ENCODE data around the gene FLT1.

The FLT1 gene

DNA sequence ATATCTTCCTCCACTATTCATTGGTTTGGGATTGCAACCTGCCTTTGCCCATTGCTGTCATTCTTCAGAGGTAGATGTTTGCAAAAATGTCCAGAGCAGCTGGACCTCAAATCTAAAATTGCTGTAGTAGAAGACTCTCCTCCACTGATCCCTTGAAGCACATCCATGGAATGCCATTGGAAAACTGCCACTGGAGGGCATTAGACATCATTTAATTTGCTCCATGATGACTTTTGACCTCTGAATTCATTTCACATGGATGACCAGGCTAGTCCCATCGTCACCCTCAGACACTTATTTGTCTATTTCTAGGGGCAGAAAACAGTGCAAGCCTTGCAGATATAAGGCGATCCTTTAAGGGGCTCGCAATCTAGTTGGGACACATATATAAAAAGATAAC, 33.9 kb upstream of the FLT1 start:
- no peak for DNase-seq (ENCODE audit: low read depth)

DNA sequence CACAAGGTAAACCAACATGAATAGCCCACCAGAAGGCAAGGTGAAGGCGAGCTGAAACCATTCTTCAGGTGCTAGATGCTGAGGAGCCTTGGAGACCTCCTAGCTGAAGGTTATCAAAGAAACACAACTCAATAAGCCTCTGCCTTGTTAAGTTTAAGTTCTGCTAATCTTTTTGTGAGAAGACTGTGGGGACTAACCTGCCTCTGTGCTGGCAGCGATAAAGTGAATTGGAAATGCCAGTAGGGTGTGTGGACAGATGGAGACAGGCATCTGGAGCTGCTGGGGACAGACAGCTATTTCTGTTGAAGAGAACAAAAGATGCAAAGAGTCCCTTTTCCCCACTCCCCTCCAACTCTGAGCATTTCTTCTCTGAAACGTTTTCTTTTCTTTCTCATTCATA, 33.5 kb upstream of the FLT1 start:
- DNase-seq (ENCODE audit: low read depth), result no peak

DNA sequence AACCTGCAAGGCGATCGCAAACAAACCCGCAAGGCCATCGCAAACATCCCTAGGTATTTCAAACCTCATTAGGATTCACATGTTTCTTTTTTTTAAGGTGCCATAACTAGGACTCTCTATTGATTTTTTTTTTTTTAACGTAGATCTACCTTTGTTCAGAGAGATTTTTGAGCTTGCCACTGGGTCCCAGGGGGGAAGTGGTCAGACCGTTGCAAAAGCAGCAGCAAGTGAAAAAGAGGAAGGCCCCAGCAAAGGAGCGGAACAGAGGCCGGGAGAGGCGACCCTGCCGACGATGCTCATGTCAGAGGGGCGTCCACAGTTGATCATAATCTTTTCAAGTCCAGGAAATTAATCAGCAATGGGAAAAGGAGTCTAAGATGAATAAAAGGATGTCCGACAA, 32.7 kb upstream of the FLT1 start:
- no peak for DNase-seq (ENCODE audit: low read depth)

DNA sequence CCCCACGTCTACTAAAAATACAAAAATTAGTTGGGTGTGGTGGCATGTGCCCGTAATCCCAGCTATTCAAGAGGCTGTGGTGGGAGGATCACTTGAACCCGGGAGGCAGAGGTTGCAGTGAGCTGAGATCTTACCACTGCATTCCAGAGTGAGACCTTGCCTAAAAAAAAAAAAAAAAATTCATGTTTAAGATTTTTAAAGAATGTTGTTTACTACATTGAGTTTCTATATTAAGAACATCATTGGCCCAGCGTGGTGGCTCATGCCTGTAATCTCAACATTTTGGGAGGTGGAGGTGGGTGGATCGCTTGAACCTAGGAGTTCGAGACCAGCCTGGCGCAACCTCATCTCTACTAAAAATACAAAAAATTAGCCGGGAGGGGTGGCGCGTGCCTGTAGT, 31.9 kb upstream of the FLT1 start:
- DNase-seq (ENCODE audit: low read depth), result no peak

DNA sequence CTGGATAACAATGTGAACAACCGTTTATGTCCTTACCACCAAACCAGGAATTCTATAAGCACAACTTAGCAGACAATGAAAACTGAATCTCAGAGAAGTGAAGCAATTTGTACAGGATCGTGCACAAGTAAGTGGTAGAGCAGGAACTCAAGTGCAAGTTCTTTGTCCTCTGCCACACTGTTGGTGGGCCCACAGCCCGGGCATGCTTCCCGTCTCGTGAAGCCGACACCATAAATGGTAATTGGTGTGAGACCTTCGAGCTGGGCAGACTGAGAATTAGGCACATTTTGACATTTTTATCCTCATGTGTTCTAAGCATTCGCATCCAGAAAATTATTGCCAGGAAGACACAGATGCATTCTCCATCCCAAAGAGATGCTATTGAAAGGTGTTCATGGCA, 27.9 kb upstream of the FLT1 start:
- DNase-seq (ENCODE audit: low read depth), result no peak

DNA sequence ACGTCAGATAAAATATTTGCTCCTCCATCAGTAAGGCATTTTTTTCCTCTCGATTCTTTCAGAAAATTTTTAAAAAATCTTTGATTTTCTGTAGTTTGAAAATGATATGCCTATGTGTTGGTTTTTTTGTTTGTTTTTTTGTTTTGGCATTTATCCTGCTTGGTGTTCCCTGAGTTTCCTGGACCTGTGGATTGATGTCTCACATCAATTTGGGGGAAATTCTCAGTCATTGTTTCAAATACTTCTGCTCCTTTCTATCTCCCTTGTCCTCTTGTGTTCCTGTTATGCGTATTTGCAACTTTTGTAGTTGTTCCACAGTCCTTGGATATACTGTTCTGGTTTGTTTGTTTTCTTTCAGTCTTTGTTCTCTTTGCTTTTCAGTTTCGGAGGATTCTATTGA, 18.8 kb upstream of the FLT1 start:
- no peak for DNase-seq (ENCODE audit: low read depth)

DNA sequence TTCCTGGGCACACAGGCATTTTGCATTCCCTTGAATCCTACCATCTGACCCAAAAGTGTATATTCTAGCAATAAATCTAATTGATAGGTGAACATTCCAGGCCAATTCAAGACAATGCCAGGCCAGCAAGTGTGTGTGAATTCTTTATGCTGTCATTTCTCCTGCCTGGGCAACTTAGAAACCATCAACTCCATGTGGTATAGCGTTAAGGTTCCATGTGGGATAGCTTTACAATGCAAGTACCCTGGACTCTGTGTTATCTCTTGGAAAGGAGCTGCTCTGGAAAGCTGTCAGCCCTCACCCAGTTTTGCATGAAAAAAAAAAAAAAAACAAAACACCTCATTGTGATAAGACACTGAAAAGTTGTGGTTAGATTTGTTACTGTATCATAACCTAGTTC, 15.6 kb upstream of the FLT1 start:
- DNase-seq (ENCODE audit: low read depth), result no peak

DNA sequence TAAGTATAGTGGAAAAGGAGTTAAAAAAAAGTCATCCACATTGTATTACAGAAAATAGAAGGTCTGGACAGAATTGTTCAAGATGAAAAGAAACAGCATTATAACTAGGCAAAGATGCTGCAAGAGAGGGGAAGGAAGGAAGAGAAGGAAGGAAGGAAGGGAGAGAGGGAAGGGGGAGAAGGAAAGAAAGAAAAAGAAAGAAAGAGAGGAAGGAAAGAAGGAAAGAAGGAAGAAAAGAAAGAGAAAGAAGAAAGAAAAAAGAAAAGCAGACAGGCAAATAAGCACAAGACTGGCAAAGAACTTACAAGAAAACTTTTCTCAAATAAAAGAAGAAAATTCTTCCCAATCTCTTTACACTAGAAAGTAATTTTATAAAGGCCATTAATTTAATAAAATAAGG, 15.1 kb upstream of the FLT1 start:
- no peak for DNase-seq (ENCODE audit: low read depth)

DNA sequence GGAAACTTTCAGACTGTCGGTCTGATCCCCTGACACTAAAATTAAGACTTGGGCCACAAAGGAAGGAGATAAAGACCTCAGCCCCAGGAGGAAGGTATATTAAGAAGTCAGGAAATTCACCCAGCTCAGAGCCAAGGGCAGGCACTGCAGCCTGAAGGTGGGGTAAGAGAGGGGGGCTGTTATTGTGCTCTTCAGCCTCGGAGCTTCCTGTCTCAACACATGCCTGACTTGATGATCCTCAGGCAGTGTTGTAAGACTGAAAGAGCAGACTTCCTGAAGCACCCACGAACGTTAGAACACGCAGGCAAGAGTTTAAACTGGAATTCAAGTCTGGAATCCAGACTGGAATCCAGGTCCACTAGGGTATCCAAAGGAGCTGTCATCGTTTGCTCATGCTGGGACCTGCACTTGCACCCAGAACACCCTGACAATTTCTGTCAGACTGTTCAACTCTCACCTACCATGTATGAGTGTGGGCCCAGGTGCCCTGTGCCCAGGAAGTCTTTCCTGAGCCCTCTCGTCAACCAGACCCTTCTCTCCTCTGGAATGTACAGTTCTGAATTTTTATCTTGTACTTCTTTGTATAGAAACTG, 10.7 kb upstream of the FLT1 start:
- DNase-seq (ENCODE audit: low read depth), result no peak

DNA sequence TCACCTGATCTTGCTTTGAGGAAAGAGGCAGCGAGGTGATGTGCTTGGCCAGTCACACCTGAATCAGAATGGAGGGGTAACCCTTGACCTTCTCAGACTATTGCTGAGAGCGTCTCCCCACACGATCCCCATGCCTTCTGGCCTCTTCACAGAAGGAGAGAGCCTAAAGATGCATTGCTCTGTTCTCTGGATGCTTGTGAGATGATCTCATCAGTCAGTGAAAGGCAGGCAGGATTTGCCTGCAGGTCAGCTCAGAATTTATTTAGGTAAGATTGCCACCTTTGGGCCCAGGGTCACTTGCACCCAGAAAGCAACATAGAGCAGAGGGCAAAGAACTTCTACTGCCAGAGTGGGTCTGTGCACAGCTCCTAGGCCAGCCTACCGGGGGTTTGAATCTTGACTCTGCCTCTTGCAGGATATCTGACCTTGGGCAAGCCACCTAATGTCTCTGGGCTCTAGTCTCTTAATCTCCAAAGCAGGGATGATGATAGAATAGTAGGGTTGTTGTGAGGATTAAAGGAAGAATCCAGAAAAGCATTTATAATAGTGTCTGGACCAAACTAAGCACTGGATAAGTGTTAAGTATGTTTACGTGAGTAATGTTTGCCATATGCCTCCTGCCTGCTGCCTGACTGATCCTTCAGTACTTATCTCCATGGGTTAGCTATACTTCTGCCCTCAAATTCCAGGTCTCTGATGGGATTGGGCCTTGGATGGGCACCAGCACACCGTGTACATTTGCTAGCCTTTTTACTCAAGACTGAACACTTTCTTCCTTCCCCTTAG, 8.4 kb upstream of the FLT1 start:
- no peak for DNase-seq (ENCODE audit: low read depth)

DNA sequence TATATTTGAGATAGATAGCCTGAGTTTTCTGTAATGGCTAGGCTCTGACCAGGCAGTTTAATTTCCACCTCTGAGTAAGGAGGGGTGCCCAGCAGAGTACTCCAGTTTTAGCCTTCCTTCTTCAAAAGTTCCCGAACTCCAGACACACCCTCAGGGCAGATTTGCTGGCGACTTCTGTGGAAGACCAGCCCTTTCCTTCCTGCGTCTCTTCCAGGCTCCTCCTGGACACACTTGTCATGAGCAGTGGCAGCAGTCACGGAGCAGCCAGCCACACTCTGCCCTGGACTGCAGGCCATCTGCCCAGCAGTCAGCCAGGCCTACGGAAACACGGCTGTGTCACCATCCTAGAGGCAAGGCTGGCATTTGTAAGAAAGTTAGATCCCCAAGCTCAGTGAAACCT, 6.6 kb upstream of the FLT1 start:
- no peak for DNase-seq (ENCODE audit: low read depth)

DNA sequence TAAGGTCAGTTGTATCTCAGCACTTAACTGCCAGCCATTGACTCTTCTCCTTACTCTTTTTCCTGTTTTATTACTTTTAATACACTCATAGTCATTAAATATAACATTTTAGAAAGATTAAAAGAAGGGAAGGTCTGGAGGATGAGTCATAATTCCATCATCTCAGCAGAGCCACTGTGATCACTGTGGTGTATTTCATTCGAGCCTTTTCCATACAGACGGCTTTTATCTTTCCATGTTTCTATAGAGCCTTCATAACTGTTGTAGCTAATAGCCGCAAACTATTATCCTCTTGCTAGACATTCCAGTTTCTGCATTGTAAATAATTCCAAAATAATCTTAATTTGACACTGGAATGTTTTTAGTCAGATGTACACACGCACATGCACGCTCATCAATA, 4.7 kb upstream of the FLT1 start:
- DNase-seq (ENCODE audit: low read depth), result no peak

DNA sequence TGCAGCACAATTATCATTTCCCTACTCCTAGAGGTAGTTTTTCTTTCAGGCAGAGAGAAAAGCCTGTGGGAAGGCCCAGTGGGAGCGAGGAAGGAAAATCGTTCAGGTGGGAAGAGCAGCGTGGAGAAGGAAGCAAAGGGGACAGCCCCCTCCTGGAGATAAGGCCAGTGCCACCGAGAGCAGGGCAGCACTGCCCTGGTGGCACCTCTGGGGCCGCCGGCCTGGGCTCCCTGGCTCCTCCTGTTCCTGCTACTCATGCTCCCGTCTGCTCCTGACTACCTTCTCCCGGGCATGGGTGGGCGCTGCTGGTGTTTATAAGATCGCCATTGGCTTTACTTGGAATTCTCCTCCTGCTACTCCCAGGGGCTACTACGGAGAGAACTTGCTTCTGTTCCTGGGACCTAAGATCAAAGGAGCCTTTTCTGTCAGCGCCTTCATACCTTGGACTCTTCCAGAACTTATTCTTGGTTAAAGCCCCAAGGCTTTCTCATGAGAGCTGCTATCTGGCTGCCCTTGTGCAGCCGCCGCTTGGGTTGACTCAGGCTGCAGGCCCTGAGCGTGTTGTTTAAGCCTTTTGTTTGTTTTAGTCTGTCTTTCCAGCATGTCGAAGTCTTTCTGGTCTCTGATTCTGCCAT, 3.7 kb upstream of the FLT1 start:
- no peak for DNase-seq (ENCODE audit: low read depth)

DNA sequence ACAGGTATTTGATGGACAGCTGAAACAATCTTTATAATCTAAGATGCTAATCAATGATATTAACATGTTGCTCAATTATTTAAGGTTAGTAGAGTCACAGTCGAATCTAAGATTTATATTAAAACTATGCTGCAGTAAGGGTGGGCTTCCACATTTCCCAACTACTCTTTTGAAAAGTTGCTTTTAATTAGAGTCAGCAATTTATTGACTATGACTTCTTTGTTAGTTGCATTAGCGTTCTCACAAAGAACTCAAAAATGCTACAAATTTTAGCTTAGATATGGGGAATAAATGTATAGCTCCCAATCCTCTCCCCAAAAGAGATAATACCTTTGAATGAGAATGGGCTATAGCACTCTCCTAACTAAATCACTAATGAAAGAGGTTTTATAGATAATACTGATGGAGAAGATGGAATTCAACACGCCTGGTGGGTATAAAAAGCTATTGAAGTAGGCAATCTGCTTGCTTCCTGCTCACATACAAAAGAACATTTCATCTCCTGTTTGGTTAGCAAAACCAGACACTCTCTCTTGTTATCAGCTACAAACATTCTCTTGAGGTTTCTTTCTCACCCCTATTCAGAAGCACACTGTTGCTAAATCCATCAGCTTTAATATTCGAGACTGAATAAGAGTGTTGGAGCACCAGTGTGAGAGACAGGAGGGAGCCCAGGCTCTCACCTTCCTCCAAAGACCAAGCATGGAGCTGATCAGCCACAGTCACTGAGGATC, 2.4 kb upstream of the FLT1 start:
- DNase-seq (ENCODE audit: low read depth), result no peak

DNA sequence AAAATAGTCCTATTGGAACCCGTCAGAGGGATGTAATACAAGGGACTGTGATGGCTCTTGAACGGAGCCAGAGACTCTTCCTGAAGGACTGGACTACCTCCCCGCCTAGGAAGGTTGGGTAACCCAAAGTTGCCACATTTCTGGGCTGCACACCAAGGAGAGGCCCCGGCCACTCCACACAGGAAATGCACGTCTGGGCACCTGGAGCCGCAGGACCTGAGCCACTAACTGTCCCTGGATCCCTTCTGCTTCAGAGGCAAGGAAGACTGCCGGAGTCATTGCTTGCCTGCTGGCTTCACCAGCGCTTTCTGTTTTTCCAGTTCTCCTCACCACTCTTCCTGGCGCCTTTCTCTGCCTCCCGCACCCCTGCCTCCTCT, 1.2 kb upstream of the FLT1 start:
- DNase-seq (ENCODE audit: low read depth), result no peak

DNA sequence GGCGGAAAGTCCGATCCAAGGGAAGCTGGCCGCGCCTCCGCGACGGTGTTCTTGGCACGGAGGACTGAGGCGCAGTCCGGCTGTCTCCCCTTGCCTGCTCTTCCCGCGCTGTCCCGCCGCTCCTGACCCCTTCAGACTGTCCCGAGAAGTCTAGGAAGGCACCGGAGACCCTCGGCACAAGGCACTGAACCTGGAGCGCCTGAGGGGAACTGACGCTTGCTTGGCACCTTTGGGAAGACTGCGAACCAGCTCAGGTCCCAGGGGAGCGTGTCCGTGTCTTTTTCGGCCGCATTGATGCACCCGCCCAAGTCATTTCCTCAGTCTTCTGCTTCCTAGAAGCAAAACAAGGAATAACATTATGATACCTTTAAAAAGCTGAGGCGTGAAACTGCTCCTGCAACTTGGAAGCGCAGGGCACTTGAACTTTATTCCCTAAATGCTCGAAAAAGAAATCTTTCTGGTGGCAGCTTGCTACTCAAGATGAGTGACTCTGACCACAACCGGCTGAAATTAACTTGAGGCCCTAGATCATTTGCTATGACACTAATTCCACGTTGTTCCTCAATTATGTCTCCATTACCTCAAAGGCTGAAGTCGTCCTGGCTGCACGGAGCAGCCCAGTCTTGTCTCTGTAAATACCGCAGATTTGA, 735 bp upstream of the FLT1 start:
- DNase-seq (ENCODE audit: low read depth), result no peak

DNA sequence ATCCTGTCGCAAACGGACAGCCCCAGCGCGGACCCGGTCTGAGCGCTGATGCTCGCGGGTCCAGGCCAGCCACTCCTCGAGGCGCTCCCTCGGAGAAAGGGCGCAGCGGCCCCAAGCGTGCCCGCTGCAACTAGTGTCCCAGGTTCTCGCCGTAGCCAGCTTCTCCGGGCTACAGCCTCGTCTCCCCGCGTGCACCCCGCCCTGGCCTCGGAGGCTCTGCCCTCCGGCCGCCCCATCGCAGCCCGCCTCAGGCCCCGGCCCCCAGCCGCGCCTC, 487 bp downstream of the FLT1 start:
- DNase-seq (ENCODE audit: low read depth), result no peak

DNA sequence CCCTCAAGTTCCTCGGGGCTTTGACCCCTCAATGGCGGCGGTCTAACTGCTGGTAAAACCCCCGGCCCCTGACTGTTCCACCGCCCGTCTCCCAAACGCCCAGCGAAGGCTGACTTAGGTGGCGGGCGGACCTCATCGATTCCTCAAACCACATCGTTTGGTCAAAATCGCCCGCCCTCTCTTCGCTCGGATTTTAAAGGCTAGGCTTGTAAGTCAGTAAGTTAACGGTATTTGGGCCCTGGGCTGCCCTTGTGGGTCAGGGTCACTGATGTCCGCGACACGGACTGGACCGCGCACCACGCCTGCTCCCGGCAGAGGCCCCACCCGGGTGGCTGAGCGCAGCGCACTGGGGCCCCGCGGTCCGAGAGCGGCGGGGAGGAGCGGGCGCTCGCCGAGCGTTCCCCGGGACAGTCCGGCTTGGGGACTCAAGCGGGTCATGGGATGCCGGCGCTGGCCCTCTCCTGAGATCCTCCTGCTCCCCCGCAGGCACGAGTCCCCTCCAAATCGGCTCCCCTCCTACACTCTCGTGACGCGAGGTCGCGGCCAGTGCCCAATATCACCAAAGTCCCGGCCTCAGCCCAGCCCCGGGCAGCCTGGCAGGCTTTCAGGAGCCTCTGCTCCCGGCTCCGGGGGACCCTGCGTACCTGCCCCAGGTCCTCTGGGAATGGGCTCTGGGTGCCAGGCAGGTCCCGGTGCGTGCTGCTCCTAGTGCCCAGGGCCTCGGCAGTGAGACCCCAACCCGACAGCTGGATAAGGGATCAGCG, 1.0 kb downstream of the FLT1 start:
- no peak for DNase-seq (ENCODE audit: low read depth)

DNA sequence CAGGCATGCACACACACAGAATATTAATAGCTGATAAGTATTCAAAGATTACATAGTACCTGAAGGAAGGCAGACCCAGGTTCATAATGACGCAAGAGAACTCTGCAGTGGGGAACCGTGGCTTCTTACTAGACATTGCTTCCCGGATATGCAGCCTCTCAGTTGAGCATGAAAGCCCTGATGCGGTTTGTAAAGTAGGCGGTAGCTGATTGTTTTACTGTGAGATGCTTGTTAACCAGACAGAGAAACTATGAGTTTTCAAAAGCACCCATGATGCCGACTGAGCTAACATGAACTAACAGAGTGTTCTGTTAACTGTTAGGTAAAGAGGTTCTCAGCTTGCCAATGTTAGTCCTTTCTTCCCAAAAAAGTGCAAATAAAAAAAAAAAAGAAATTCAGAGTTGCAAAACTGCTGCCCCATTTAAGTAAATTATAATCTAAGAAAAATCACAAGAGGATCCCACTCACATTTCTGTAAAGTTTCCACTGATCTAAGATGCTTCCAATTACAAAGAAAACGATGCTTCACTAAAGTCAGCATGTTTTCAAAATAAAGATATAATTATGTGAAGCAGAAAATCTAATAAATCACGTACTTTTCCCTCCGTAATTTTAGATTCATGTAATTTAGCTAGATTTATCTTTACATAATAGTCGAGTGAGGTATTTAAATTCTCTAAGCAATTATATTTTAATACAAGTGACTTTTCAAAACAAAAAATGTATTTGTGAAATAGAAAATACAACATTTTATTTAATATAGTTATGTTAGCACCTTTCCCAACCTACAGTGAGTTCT, 2.2 kb downstream of the FLT1 start:
- peak; percentile 23 for DNase-seq (ENCODE audit: low read depth)

DNA sequence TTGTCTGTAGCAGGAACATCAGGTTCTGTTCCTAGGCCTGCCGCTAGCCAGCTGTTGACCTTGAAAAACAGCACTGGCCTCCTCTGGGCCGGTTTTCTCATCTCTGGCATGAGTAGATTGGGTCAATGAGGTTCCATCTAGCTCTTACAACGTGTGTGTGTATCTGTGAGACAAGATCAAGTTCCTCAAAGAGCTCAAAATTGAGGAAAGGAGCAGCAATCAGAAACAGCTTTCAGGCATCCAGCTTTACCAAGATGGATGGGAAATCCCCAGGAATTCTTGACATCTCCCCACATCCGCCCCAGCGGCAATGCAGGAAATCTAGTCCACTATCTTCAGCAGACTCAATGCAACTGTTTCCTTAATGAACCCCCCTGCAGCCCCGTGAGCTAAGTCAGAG, 4.9 kb downstream of the FLT1 start:
- DNase-seq (ENCODE audit: low read depth), result no peak

DNA sequence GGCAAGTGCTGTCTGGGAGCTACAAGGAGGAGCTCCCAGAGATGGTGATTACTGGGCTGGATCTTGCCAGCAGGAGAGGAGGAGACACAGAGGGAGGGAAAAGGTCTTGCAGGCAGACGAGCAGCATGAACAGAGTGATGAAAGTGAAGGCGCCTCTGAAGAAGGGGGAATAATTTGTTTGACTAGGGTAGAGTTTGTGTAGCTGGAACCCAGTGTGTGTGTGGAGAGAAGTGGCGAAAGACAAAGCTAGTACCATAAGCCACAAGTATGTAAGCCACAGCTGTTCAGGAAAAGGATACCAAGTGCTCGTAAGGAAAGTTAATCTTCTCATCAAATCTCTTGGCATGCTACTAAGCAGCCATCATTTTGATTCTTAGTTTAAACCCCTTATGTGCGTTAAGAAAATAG, 5.4 kb downstream of the FLT1 start:
- DNase-seq (ENCODE audit: low read depth), result no peak

Measured in activated T-cell treated with anti-CD3 and anti-CD28 coated beads for 24 hours (primary cell).